Immature natural killer cell (primary cell): Measurements from ENCODE around the gene TCIRG1. TPM values are rescaled to one million over a fixed set of nuclear protein-coding genes. Genes with fewer than 3 reads are reported as not detected.

ENCODE experiments used
- DNase-seq, 3 donors: peaks; one replicate each; pipeline ENCODE4 v3.0.0; 2022; ENCODE audit warnings: mixed read lengths in 1 of 3
- H3K27ac Mint-ChIP-seq, 6 donors: one replicate each; pipeline ENCODE4 v1.8.0; 2020; ENCODE audit warnings: mixed read lengths in 6 of 6, mild to moderate bottlenecking in 5 of 6, inconsistent platforms in 4 of 6, moderate library complexity in 3 of 6
- H3K27me3 Mint-ChIP-seq, 3 donors: one replicate each; pipeline ENCODE4 v1.8.0; 2020 to 2021; ENCODE audit warnings: low read depth in 3 of 3, mild to moderate bottlenecking in 3 of 3, mixed read lengths in 3 of 3, moderate library complexity in 3 of 3, inconsistent platforms in 1 of 3
- H3K36me3 Mint-ChIP-seq, 3 donors: one replicate each; pipeline ENCODE4 v1.8.0; 2020; ENCODE audit warnings: mixed read lengths in 3 of 3, inconsistent platforms in 2 of 3, mild to moderate bottlenecking in 2 of 3
- H3K4me1 Mint-ChIP-seq, 2 donors: one replicate each; pipeline ENCODE4 v1.8.0; 2020; ENCODE audit warnings: inconsistent platforms in 2 of 2, mild to moderate bottlenecking in 2 of 2, mixed read lengths in 2 of 2, moderate library complexity in 1 of 2
- H3K4me3 Mint-ChIP-seq, 5 donors: one replicate each; pipeline ENCODE4 v1.8.0; 2020; ENCODE audit warnings: mild to moderate bottlenecking in 5 of 5, mixed read lengths in 5 of 5, inconsistent platforms in 3 of 5, moderate library complexity in 3 of 5
- H3K9me3 Mint-ChIP-seq, 6 donors: one replicate each; pipeline ENCODE4 v1.8.0; 2020; ENCODE audit warnings: mild to moderate bottlenecking in 6 of 6, mixed read lengths in 6 of 6, inconsistent platforms in 4 of 6, moderate library complexity in 3 of 6
- polyA plus RNA-seq, 3 donors: library from polyadenylated mRNA; unstranded; fragments of 300-500 nt; fragmentation: Illumina TruSeq; gene quantifications; one replicate each; pipeline ENCODE4 v1.2.3, GENCODE V29; 2021

Gene TCIRG1
- polyA plus RNA-seq, 3 donors from 2014 or later = 93.0 to 132 (median 93.3) TPM

GRCh38 chr11:68018730-68019190, 20.1 kb upstream of the TCIRG1 start:
- DNase-seq = no peak
- no peaks in the 10 kb centered on the region for H3K4me1 Mint-ChIP-seq
- H3K9me3 Mint-ChIP-seq = no peaks in the 10 kb centered on the region
- peaks cover 0 to 6% (median 4%) of the 10 kb centered on the region in 3 donors for H3K27me3 Mint-ChIP-seq
- no peaks in the 10 kb centered on the region for H3K36me3 Mint-ChIP-seq
- H3K4me3 Mint-ChIP-seq = no peak overlapping the region
- no peak overlapping the region for H3K27ac Mint-ChIP-seq

GRCh38 chr11:68019486-68019885, 19.3 kb upstream of the TCIRG1 start:
- no peaks in the 10 kb centered on the region for H3K4me1 Mint-ChIP-seq
- H3K27me3 Mint-ChIP-seq = peaks cover 0 to 6% (median 4%) of the 10 kb centered on the region in 3 donors
- no peaks in the 10 kb centered on the region for H3K36me3 Mint-ChIP-seq
- no peak for DNase-seq
- no peak overlapping the region for H3K4me3 Mint-ChIP-seq
- H3K27ac Mint-ChIP-seq = no peak overlapping the region
- no peaks in the 10 kb centered on the region for H3K9me3 Mint-ChIP-seq

GRCh38 chr11:68020575-68020974, 18.2 kb upstream of the TCIRG1 start:
- peaks cover 3 to 4% (median 4%) of the 10 kb centered on the region in 3 donors for H3K27me3 Mint-ChIP-seq
- DNase-seq = no peak
- no peaks in the 10 kb centered on the region for H3K9me3 Mint-ChIP-seq
- H3K4me1 Mint-ChIP-seq = peaks cover 2 to 8% of the 10 kb centered on the region in 2 donors
- H3K36me3 Mint-ChIP-seq = no peaks in the 10 kb centered on the region
- no peak overlapping the region for H3K4me3 Mint-ChIP-seq
- no peak overlapping the region for H3K27ac Mint-ChIP-seq

DNA sequence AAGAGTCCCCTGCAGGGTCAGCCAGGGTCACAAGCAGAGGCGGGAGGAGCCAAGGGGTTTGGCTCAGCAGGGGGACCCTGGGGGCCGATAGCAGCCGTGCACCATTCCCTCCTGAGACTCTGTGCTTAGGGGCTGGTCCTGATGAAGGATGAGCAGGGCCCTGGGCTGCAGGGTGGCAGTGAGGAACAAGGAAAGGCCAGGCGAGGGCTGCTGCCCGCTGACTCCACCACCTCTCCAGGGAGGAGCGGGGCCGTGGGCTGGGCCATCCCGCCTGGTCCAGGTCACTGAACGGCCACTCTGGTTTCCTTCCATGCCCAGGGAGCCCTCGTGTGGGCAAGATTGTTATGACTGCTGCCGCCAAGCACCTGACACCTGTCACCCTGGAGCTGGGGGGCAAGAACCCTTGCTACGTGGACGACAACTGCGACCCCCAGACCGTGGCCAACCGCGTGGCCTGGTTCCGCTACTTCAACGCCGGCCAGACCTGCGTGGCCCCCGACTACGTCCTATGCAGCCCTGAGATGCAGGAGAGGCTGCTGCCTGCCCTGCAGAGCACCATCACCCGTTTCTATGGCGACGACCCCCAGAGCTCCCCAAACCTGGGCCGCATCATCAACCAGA, 17.5 kb upstream of the TCIRG1 start:
- Mint-ChIP-seq H3K27ac (no peak overlapping the region), H3K27me3 (peaks cover 2 to 4% (median 4%) of the 10 kb centered on the region in 3 donors), H3K9me3 (no peaks in the 10 kb centered on the region), H3K4me1 (peaks cover 4 to 12% of the 10 kb centered on the region in 2 donors), H3K4me3 (no peak overlapping the region), H3K36me3 (no peaks in the 10 kb centered on the region)
- DNase-seq = no peak

- H3K36me3 Mint-ChIP-seq = no peaks in the 10 kb centered on the region
- peaks cover 7 to 15% of the 10 kb centered on the region in 2 donors for H3K4me1 Mint-ChIP-seq
- no peaks in the 10 kb centered on the region for H3K9me3 Mint-ChIP-seq
- DNase-seq = no peak
- H3K27ac Mint-ChIP-seq = no peak overlapping the region
- H3K4me3 Mint-ChIP-seq = no peak overlapping the region
- H3K27me3 Mint-ChIP-seq = peaks cover 4% of the 10 kb centered on the region in 3 donors
Measured at GRCh38 chr11:68022531-68022930, 16.3 kb upstream of the TCIRG1 start.

GRCh38 chr11:68024508-68024907, 14.3 kb upstream of the TCIRG1 start:
- no peaks in the 10 kb centered on the region for H3K9me3 Mint-ChIP-seq
- no peak for DNase-seq
- peak overlapping the region in 1 of 6 donors; percentile 31 for H3K27ac Mint-ChIP-seq
- no peaks in the 10 kb centered on the region for H3K36me3 Mint-ChIP-seq
- H3K4me3 Mint-ChIP-seq = no peak overlapping the region
- H3K27me3 Mint-ChIP-seq = peaks cover 4% of the 10 kb centered on the region in 3 donors
- peaks cover 9 to 15% of the 10 kb centered on the region in 2 donors for H3K4me1 Mint-ChIP-seq

DNA sequence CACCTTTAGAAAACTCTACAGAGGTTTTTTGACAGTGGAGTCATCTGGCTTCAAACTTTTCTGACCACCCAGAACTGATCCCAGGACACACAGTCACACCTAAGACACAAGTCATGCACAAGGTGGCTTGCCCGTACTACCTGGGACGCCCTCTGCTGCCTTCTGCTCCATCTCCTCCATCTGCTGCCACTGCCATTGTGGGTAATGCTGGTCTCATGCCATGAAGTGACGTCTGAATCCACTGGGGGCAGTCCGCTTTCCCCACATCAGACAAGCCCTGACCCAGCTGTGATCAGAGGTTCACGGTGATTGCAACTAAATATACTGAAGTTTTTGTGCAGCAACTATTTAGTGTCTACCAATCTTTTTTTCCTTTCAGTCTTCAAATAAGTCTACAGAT, 13.8 kb upstream of the TCIRG1 start:
- peak overlapping the region in 4 of 6 donors; percentile 18 to 73 (median 48) for H3K27ac Mint-ChIP-seq
- peak in 2 of 3 donors; percentile 36 to 44 for DNase-seq
- H3K9me3 Mint-ChIP-seq = no peaks in the 10 kb centered on the region
- H3K36me3 Mint-ChIP-seq = no peaks in the 10 kb centered on the region
- H3K4me3 Mint-ChIP-seq = peak overlapping the region in 1 of 5 donors; percentile 23
- H3K27me3 Mint-ChIP-seq = peaks cover 4% of the 10 kb centered on the region in 3 donors
- peaks cover 10 to 16% of the 10 kb centered on the region in 2 donors for H3K4me1 Mint-ChIP-seq

DNA sequence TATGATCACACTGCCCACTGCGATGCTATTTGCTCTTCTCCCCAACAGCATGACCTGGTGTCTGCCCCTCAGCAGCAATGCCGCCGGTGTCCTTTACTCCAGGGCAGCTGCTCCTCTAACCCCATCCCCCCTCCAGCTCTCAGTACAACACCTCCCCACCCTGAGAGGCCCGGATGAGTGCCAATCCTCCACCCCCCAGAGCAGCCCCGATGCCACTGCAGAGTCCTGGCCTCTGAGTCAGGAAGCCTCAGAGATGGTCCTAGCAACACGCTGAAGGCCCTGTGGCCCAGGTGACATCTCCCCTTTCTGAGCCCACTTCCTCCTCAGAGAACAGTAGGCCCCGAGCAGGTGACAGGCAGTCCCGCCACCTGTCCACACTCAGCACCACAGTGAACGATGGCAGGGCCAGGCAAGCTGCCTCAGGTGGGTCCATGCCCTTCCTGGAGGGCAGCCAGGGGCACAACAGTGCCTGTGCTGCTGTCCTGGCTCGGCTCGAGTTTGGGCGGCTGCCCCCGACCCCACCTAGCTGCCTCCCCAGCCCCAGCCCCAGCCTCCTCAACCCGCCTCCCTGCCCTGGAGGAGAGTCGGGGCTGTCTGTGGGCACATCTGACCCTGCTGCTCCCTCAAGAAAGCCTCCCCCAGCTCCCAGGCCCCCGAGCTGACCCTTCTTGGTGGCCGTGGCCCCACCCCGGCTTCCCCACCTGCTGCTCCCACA, 12.3 kb upstream of the TCIRG1 start:
- peaks cover 25 to 30% of the 10 kb centered on the region in 2 donors for H3K4me1 Mint-ChIP-seq
- peaks cover 0 to under 1% (median 0%) of the 10 kb centered on the region in 6 donors for H3K9me3 Mint-ChIP-seq
- H3K27me3 Mint-ChIP-seq = peaks cover 4 to 10% (median 5%) of the 10 kb centered on the region in 3 donors
- DNase-seq = peak in 1 of 3 donors; percentile 13
- peaks cover 0 to 1% (median 0%) of the 10 kb centered on the region in 3 donors for H3K36me3 Mint-ChIP-seq
- H3K27ac Mint-ChIP-seq = peak overlapping the region in 4 of 6 donors; percentile 59 to 85 (median 72)
- H3K4me3 Mint-ChIP-seq = peak overlapping the region in 2 of 5 donors; percentile 4 to 21

DNA sequence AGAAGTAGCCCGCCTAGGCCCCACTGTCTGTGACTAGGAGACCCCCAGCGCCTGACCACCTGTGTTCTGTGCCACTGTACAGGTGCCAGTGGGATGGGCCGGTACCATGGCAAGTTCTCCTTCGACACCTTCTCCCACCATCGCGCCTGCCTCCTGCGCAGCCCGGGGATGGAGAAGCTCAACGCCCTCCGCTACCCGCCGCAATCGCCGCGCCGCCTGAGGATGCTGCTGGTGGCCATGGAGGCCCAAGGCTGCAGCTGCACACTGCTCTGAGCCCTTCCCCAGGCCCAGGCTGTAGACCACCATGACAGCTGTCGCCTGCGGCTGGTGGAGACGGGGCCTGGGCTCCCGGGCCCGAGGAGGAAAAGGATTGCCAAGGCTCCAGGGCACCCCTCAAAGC, 11.2 kb upstream of the TCIRG1 start:
- H3K9me3 Mint-ChIP-seq = peaks cover 0 to 3% (median 0%) of the 10 kb centered on the region in 6 donors
- H3K4me3 Mint-ChIP-seq = no peak overlapping the region
- no peak overlapping the region for H3K27ac Mint-ChIP-seq
- peaks cover 29 to 35% of the 10 kb centered on the region in 2 donors for H3K4me1 Mint-ChIP-seq
- DNase-seq = no peak
- H3K36me3 Mint-ChIP-seq = peaks cover 0 to 4% (median 0%) of the 10 kb centered on the region in 3 donors
- H3K27me3 Mint-ChIP-seq = peaks cover 3 to 10% (median 4%) of the 10 kb centered on the region in 3 donors

DNA sequence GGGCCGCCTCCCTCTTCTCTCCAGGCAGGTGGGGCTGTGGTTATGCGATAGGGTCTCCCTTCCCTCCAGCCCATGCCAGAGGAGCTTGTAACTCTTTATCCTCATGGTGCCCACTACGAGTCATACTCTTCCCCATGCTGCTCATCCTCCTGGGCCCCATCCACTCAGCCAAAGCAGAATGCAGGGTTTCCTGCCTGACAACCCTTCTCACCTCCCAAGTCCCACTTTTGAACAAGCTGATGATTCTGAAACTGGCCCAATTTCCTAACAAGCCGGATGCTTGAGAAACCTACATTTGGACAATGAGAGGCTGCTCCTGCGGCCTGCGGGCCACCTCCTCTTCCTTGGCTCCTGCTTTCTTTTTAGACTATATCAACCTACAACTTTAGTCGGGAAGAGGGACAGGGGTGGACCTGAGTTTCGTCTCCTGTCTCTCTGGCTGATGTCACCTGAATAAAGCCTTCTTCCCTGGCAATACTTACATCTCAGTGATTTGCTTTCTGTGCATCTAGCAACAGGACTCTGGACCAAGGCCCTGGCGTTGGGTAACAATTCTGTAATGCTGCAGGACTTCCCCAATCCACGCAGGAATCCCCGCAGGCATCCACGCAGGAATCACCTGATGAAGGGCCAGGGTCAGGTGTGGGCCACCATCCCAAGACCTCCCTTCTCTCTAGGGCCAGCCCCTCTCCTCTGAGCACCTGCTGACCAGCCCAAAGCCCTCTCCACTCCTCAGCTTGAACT, 9.9 kb upstream of the TCIRG1 start:
- H3K36me3 Mint-ChIP-seq = peaks cover 0 to 4% (median 0%) of the 10 kb centered on the region in 3 donors
- H3K9me3 Mint-ChIP-seq = peaks cover 0 to 3% (median 0%) of the 10 kb centered on the region in 6 donors
- H3K27me3 Mint-ChIP-seq = peaks cover 3 to 10% (median 4%) of the 10 kb centered on the region in 3 donors
- peaks cover 29 to 35% of the 10 kb centered on the region in 2 donors for H3K4me1 Mint-ChIP-seq
- H3K27ac Mint-ChIP-seq = peak overlapping the region in 3 of 6 donors; percentile 22 to 44 (median 23)
- peak overlapping the region; percentile 62 to 98 (median 94) for H3K4me3 Mint-ChIP-seq
- DNase-seq = no peak

DNA sequence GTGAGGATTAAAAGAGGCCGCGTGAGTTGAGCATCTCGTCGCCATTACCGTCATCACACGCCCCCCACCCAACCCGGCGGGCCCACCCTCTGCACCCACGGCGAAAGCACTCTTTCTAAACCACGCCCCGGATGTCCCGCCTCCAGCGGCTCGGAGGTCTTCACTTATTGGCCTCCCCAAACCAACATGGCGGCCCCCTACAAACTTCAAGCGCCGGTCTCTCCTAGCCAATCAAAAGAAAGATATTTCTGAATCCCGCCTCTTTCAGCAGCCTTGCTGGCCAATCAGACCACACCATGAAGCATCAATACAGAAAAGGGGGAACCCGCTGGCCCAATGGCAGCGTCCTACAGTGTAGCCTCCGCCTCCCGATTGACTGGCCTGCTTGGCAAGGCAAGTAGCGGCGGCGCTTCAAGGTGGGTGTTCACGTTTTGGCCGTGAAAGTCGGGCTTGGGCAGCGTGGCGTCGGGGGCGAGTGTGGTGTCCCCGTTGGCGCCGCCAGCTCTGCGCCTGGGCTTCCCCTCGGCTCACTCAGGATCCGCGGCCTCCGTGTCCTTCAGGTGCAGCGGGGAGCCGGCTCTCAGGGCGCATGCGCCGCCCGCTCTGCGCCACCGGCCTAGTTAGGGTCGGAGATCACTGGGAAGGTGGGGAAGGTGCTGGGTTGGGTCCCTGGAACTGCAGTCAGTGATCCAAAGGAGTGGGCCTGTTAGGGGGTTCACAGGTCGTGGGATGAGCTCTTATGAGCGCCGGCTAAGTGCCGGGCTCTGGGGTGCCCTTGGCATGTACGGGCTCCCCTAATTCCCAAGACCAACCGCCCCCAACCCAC, 8.3 kb upstream of the TCIRG1 start, which contains the start of gene NDUFS8:
NDUFS8 (plus strand) TSS at position 364 of the 826 bp plus-strand sequence. CDS start 1,471 bp downstream, outside the sequence.
- Mint-ChIP-seq H3K36me3 (peaks cover 0 to 4% (median 0%) of the 10 kb centered on the region in 3 donors), H3K27ac (peak within 1 kb of the TSS; percentile 85 to 93 (median 92)), H3K27me3 (peaks cover under 1 to 10% (median 3%) of the 10 kb centered on the region in 3 donors), H3K4me1 (peaks cover 28 to 32% of the 10 kb centered on the region in 2 donors), H3K9me3 (peaks cover 0 to 3% (median 0%) of the 10 kb centered on the region in 6 donors), H3K4me3 (peak within 1 kb of the TSS; percentile 92 to 98 (median 96))
- peak; percentile 97 to 98 (median 98) for DNase-seq

DNA sequence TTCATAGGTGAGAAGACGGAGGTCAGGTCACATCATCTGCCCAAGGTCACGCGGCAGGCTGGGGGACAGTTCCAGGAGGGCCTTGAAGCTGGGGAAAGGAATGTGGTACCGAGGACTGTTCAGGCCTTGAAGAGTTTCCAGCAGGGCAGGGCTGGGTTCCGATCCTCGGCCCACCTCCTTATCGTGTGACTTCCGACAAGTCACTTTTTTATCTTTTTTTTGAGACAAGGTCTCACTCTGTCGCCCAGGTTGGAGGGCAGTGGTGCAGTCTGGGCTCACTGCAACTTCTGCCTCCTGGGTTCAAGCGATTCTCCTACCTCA, 7.7 kb upstream of the TCIRG1 start:
- Mint-ChIP-seq H3K27me3 (peaks cover 0 to 10% (median 3%) of the 10 kb centered on the region in 3 donors), H3K36me3 (peaks cover 0 to 4% (median 0%) of the 10 kb centered on the region in 3 donors), H3K27ac (peak overlapping the region; percentile 85 to 93 (median 92)), H3K4me3 (peak overlapping the region; percentile 92 to 98 (median 96)), H3K9me3 (peaks cover 0 to 3% (median 0%) of the 10 kb centered on the region in 6 donors), H3K4me1 (peaks cover 27 to 33% of the 10 kb centered on the region in 2 donors)
- DNase-seq = no peak
